T-helper 17 cell (primary cell): ENCODE results near the gene DNAH14. TPM values are rescaled to one million over a fixed set of nuclear protein-coding genes. Genes with fewer than 3 reads are reported as not detected.
"Not testable (repeated sequence)": the region's sequence is repeated elsewhere in the genome, so short reads cannot be mapped to it uniquely, and the experiment has no call there.

ENCODE experiments used
- ATAC-seq: fragments of 150-1000 bp; cut with Tn5 transposase; 2 replicates; pipeline ENCODE4 v1.10.0; 2021; ENCODE audit warnings: mild to moderate bottlenecking, moderate library complexity
- DNase-seq, 3 donors: peaks; one replicate each; pipeline versions ENCODE4 v3.0.0 to v3.0.0-alpha.2; 2020 to 2021
- H3K9me3 ChIP-seq: one replicate; pipeline ENCODE4 v1.7.0; 2013; ENCODE audit warnings: low read length, mild to moderate bottlenecking; ENCODE audit not compliant: control insufficient read depth, poor library complexity, severe bottlenecking
- H3K27ac Mint-ChIP-seq: one replicate; pipeline ENCODE4 v1.8.0; 2022; ENCODE audit warnings: mild to moderate bottlenecking, moderate library complexity, mixed read lengths
- H3K27me3 Mint-ChIP-seq: one replicate; pipeline ENCODE4 v1.8.0; 2022; ENCODE audit warnings: mixed read lengths
- H3K36me3 Mint-ChIP-seq: one replicate; pipeline ENCODE4 v1.8.0; 2022; ENCODE audit warnings: low read depth, mixed read lengths
- H3K4me1 Mint-ChIP-seq: one replicate; pipeline ENCODE4 v1.8.0; 2022; ENCODE audit warnings: mild to moderate bottlenecking, mixed read lengths
- H3K4me3 Mint-ChIP-seq: one replicate; pipeline ENCODE4 v1.8.0; 2022; ENCODE audit warnings: mild to moderate bottlenecking, moderate library complexity, mixed read lengths
- total RNA-seq, 4 donors: library from RNA in 2 of 4; stranded (reverse) in 2 of 4; gene quantifications; one replicate each; pipeline ENCODE4 v1.2.3 and lab custom pipeline; 2022 to 2026

Gene DNAH14
- total RNA-seq, 2 donors from 2014 or later, result 1.1 TPM; not detected in 1

DNA sequence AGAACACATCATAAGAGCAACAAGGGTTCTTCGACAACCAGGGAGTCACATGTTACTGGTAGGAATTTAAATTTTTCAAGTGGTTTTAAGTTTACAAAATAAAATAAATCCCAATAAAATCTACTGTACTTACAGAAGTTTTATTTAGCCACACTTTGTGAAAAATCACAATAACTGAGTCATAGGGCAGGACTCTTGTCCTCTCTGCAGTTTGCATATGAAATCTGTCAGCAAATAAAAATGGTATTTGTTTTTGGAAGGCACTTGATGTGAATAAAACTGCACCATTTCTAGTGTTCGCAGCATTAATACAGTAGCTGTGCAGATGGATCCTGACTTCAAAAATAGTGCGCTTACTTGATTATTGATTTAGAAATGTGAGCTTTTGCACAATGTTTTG lies 348.0 kb downstream of the DNAH14 start:
- Mint-ChIP-seq H3K36me3 (no peaks in the 10 kb centered on the region), H3K4me1 (no peaks in the 10 kb centered on the region), H3K27me3 (peaks cover 6% of the 10 kb centered on the region), H3K27ac (no peak overlapping the region), H3K4me3 (no peak overlapping the region)
- no peak for ATAC-seq
- DNase-seq, result no peak
- no peaks in the 10 kb centered on the region for H3K9me3 ChIP-seq

DNA sequence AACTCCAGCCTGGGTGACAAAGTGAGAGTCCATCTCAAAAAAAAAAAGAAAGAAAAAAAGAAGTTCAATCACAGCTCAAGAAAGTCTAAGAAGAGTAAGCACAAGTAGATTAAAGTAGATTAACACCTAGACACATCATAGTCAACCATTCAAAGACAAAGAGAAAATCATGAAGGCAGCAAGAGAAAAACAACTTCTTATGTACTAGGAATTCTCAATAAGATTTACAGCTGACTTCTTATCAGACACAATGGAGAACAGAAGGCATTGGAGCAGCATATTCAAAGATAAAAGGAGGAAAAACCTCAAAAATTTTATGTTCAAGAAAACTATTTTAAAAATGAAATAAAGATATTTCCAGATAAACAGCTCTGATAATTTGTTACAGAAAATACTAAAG lies 351.1 kb downstream of the DNAH14 start:
- DNase-seq (no peak), ATAC-seq (no peak)
- H3K9me3 ChIP-seq, result no peaks in the 10 kb centered on the region
- H3K27ac Mint-ChIP-seq, result no peak overlapping the region
- H3K27me3 Mint-ChIP-seq, result no peaks in the 10 kb centered on the region
- H3K4me3 Mint-ChIP-seq, result no peak overlapping the region
- H3K4me1 Mint-ChIP-seq, result no peaks in the 10 kb centered on the region
- no peaks in the 10 kb centered on the region for H3K36me3 Mint-ChIP-seq

DNA sequence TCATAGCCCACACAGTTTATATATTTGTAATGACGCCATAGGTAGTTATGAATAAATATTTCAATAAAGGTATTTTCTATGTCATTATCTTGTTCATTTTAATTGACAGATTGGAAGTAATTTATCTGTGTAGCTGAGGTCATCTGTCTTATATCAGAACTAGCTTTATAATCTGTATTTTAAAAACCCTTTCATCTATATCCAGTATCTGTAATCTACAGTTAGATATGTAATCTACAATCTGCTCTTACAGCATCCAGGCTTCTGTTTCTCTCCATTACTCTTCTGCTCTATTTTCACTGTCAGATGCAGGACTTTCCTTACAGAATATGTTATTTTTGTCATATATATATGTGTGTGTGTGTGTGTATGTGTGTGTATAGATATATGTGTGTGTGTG lies 360.8 kb downstream of the DNAH14 start:
- no peaks in the 10 kb centered on the region for H3K4me1 Mint-ChIP-seq
- no peaks in the 10 kb centered on the region for H3K36me3 Mint-ChIP-seq
- H3K27me3 Mint-ChIP-seq, result peaks cover 16% of the 10 kb centered on the region
- H3K9me3 ChIP-seq, result no peaks in the 10 kb centered on the region
- DNase-seq (no peak), ATAC-seq (no peak)
- no peak overlapping the region for H3K27ac Mint-ChIP-seq
- no peak overlapping the region for H3K4me3 Mint-ChIP-seq

DNA sequence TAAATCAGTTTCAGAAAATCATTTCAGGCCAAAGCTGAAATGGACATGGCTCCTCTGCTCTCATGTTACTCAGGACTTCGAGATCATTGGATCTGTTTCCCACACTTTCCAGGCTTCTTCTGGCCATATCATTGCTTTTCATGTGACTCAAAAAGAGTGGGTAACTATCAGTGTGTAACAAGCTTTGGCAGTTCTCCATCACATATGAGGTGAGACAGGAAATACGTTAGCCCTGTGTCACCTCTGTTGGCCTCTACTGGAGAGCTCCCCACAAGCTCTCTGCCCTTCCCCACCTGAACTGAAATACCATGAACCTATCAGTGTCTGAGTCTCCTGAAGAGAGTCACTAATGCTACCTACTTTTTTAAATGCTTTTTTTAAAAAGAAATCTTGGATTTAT lies 370.1 kb downstream of the DNAH14 start:
- DNase-seq (no peak), ATAC-seq (no peak)
- no peaks in the 10 kb centered on the region for H3K9me3 ChIP-seq
- H3K4me1 Mint-ChIP-seq, result no peaks in the 10 kb centered on the region
- peaks cover 5% of the 10 kb centered on the region for H3K27me3 Mint-ChIP-seq
- H3K36me3 Mint-ChIP-seq, result no peaks in the 10 kb centered on the region
- H3K4me3 Mint-ChIP-seq, result no peak overlapping the region
- no peak overlapping the region for H3K27ac Mint-ChIP-seq

DNA sequence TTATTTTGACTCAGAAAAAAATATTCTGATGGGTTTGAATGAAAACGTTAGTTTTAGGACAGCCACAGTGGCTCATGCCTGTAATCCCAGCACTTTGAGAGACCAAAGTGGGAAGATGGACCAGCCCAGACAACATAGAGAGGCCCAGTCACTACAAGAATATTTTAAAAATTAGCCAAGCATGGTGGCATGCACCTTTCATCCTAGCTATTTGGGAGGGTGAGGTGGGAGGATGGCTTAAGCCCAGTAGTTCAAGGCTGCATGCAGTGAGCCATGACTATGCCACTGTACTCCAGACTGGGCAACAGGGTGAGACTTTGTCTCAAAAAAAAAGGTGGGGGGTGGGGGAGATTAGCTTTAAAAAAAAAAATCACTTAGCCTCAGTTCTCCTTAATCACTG lies 370.9 kb downstream of the DNAH14 start:
- Mint-ChIP-seq H3K36me3 (no peaks in the 10 kb centered on the region), H3K4me1 (no peaks in the 10 kb centered on the region), H3K4me3 (no peak overlapping the region), H3K27me3 (peaks cover 5% of the 10 kb centered on the region), H3K27ac (no peak overlapping the region)
- DNase-seq (no peak), ATAC-seq (no peak)
- H3K9me3 ChIP-seq, result no peaks in the 10 kb centered on the region

DNA sequence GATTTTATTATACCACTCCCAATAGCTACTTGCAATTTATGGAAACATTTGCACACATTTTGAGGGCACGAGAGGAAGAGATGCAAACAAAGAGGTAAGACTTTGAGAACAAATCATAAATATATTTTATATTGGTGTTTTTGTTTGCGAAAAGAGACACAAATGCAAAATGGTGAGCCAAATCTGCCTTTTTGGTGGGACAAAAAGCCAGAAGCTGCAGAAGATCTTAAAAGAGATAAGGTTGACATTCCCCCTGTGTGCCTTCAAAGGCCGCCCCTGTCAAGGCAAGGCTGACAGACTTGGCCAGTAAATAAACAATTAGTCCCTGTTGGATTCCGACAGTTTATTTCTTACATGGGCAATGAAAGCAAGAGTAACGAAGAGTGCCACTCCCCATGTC lies 375.5 kb downstream of the DNAH14 start:
- Mint-ChIP-seq H3K36me3 (no peaks in the 10 kb centered on the region), H3K27me3 (no peaks in the 10 kb centered on the region), H3K27ac (no peak overlapping the region), H3K4me3 (no peak overlapping the region), H3K4me1 (no peaks in the 10 kb centered on the region)
- ATAC-seq (no peak), DNase-seq (no peak)
- H3K9me3 ChIP-seq, result no peaks in the 10 kb centered on the region

DNA sequence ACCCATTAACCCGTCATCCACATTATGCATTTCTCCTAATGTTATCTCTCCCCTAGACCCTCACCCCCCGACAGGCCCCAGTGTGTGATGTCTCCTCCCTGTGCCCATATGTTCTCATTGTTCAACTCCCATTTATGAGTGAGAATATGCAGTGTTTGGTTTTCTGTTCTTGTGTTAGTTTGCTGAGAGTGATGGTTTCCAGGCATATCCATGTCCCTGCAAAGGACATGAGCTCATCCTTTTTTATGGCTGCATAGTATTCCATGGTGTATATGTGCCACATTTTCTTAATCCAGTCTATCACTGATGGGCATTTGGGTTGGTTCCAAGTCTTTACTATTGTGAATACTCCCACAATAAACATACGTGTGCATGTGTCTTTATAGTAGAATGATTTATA lies 381.1 kb downstream of the DNAH14 start:
- not testable (repeated sequence) for H3K27ac Mint-ChIP-seq, H3K4me1 Mint-ChIP-seq, H3K36me3 Mint-ChIP-seq, ATAC-seq, H3K9me3 ChIP-seq, DNase-seq, H3K27me3 Mint-ChIP-seq, H3K4me3 Mint-ChIP-seq

DNA sequence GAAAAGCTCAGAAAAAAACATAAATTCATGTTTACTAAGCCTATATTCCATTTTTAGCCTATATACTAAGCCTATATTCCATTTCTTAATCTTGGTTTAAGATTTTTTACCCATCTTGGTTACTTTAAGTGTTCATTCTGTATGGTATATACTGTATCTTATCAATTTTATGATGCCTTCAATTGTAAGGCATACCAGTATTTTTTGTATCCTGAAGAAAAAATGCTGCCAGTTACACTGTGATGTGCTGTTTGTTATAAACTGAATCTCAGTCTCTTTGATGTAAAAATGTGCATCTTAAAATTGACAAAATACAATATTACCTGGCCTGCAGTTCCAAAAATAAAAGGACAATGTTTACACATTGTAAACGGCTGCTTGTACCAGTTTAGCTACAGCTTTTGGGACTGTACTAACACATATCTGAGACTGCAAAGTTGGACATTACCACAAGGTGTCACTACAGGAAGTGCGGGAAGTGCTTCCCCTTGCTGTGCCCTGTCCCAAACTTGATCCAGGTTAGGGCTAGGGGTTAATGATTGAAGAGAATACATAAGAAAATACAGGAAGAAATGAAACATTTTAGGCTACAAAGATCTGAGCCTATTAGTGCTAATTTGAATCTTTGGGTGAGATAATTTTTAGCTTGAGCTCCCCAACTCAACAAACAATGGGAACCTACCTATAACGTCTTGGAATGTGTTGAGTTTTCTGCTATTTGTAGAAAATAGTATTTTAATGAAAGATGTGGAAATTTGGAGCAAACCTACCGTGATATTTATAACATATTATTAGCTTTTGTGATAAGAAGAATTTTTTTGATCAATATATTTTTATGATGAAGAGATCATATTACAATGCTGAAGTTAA lies 389.5 kb downstream of the DNAH14 start:
- Mint-ChIP-seq H3K4me1 (peaks cover 2% of the 10 kb centered on the region), H3K27me3 (peaks cover 15% of the 10 kb centered on the region), H3K36me3 (no peaks in the 10 kb centered on the region), H3K27ac (no peak overlapping the region), H3K4me3 (no peak overlapping the region)
- ATAC-seq (peak; percentile 49), DNase-seq (no peak)
- no peaks in the 10 kb centered on the region for H3K9me3 ChIP-seq

DNA sequence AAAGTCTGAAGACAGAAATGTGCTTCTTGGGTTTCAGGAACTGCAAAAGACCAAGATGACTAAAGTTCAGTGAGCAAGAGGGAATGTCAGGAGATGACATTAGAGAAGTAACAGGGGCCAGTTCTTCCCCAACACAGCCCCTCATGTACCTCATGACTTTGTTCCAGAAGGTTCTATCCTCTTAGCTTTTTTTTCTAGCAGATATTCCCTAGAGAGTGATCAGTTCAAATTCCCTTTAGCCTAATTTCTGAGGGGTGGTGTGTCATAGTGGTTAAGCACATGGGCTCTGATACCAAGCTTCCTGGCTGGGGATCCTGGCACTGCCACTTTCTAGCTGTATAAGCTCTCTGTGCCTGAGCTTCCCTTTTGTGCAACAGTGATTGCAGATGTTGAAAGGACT lies 390.4 kb downstream of the DNAH14 start:
- Mint-ChIP-seq H3K4me1 (peaks cover 2% of the 10 kb centered on the region), H3K36me3 (no peaks in the 10 kb centered on the region), H3K4me3 (no peak overlapping the region), H3K27ac (no peak overlapping the region), H3K27me3 (peaks cover 15% of the 10 kb centered on the region)
- DNase-seq (no peak), ATAC-seq (no peak)
- H3K9me3 ChIP-seq, result no peaks in the 10 kb centered on the region

DNA sequence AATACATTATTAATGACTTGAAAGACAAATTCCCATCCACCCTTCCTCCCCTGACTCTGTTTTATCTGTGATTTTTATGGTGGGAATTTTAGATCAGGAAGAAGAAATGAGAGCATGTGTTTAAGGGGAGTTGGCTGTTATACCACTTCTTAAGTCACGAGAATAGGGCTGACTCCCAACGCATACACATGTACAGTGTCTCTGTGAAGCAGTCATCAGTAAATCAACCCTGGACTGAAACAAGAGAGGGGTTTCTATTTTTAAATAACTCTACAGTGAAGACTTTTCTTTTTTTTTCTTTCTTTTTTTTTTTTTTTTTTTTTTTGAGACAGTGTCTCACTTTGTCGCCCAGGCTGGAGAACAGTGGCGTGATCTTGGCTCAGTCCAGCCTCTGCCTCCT lies 392.3 kb downstream of the DNAH14 start:
- no peak for ATAC-seq
- no peaks in the 10 kb centered on the region for H3K9me3 ChIP-seq
- Mint-ChIP-seq H3K4me1 (peaks cover 2% of the 10 kb centered on the region), H3K27ac (no peak overlapping the region), H3K27me3 (peaks cover 15% of the 10 kb centered on the region), H3K4me3 (no peak overlapping the region), H3K36me3 (no peaks in the 10 kb centered on the region)
- DNase-seq, result no peak

DNA sequence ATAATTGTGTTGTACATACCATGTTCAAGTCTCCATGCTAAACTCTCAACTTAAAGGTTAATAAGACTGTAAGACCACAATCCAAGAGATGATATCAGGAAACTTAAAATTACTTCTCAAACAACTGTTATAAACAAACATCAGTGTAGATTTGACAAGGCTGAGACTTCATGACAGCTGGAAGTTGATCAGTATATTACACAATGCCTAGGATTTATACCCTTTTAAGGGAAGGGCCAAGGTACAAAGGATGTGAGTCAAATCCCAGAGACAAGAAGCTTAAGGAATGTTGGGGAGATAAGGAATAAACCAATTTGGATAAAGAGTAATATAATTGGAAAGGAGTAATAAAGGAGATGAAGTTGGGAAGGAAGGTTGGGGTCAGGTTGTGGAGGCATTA lies 399.6 kb downstream of the DNAH14 start:
- no peaks in the 10 kb centered on the region for H3K9me3 ChIP-seq
- H3K27me3 Mint-ChIP-seq, result peaks cover 20% of the 10 kb centered on the region
- ATAC-seq (no peak), DNase-seq (no peak)
- no peaks in the 10 kb centered on the region for H3K36me3 Mint-ChIP-seq
- H3K27ac Mint-ChIP-seq, result no peak overlapping the region
- no peaks in the 10 kb centered on the region for H3K4me1 Mint-ChIP-seq
- H3K4me3 Mint-ChIP-seq, result no peak overlapping the region

DNA sequence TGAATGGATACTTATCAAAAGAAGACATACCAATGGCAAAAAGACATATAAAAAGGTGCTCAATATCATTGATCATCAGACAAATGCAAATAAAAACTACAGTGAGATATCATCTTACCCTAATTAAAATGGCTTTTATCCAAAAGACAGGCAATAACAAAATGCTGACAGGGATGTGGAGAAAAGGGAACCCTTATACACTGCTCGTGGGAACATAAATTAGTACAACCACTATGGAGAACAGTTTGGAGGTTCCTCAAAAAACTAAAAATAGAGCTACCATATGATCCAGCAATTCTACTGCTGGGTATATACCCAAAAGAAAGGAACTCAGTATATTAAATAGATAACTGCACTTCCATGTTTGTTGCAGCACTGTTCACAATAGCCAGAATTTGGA lies 400.5 kb downstream of the DNAH14 start:
- not testable (repeated sequence) for ATAC-seq, H3K9me3 ChIP-seq, DNase-seq, H3K4me3 Mint-ChIP-seq, H3K27ac Mint-ChIP-seq, H3K4me1 Mint-ChIP-seq, H3K36me3 Mint-ChIP-seq
- peaks cover 20% of the 10 kb centered on the region for H3K27me3 Mint-ChIP-seq

DNA sequence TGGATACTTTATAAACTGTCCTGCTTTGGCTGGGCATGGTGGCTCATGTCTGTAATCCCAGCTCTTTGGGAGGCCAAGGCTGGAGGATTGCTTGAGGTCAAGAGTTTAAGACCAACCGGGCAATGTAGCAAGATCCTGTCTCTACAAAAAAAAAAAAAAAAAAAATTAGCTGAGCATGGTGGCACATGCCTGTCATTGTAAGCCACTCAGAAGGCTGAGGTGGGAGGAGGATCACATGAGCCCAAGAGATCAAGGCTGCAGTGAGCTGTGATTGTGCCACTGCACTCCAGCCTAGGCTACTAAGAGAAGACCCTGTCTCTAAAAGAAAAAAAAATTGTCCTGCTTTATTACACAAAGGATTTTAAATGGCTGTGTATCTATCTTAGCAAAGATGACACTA lies 403.2 kb downstream of the DNAH14 start:
- H3K36me3 Mint-ChIP-seq, result no peaks in the 10 kb centered on the region
- no peaks in the 10 kb centered on the region for H3K9me3 ChIP-seq
- DNase-seq (no peak), ATAC-seq (no peak)
- peaks cover 20% of the 10 kb centered on the region for H3K27me3 Mint-ChIP-seq
- no peaks in the 10 kb centered on the region for H3K4me1 Mint-ChIP-seq
- no peak overlapping the region for H3K4me3 Mint-ChIP-seq
- H3K27ac Mint-ChIP-seq, result no peak overlapping the region

DNA sequence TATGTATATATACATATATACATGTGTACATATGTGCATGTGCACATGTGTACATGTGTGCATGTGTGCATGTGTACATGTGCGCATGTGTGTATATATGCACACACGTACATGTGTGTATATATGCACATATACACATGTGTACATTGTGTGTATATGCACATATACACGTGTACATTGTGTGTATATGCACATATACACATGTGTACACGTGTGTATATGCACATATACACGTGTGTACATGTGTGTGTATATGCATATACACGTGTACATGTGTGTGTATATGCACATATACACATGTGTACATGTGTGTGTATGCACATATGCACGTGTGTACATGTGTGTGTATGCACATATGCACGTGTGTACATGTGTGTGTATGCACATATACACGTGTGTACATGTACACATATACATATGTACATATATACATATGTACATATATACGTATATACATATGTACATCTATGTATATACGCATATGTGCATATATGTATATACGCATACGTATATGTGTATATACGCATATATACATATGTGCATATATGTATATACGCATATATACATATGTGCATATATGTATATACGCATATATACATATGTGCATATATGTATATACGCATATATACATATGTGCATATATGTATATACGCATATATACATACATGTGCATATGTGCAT lies 405.8 kb downstream of the DNAH14 start:
- H3K4me1 Mint-ChIP-seq, H3K36me3 Mint-ChIP-seq, H3K27ac Mint-ChIP-seq, H3K9me3 ChIP-seq, DNase-seq, H3K4me3 Mint-ChIP-seq, ATAC-seq: not testable (repeated sequence)
- H3K27me3 Mint-ChIP-seq, result peaks cover 11% of the 10 kb centered on the region
